ENCODE data around the gene ATP2B2.

DNA sequence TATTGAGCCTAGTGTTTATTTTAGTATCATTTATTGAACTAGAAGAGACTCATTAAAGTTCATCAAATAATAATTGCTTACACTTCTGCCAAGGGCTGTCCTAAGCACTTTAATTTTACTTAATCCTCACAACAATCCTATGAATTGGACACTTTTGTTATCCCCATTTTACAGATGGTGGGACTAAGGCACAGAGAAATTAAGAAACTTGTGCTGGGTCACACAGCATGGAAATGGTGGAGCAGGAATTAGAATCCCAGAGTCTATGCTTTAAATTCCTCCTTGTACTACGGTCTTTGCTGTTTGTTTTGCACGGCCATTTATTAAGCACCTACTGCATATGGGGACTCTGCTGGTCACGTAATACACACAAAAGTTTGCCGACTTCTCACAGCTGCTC is 7.9 kb downstream of the ATP2B2 start:
- TF ChIP-seq CTCF (IDR thresholded peaks at IDR 0.05 in 2 of 3, conservative IDR thresholded peaks at IDR 0.05 in 1 of 3; ENCODE audit: borderline replicate concordance in 1 of 3, insufficient read depth in 1 of 3, low read depth in 2 of 3, low read length in 2 of 3): no peak
- TF ChIP-seq SP1 (IDR thresholded peaks at IDR 0.05; ENCODE audit: low read depth): no peak
- no peak for TF ChIP-seq POLR2A (IDR thresholded peaks at IDR 0.05; ENCODE audit: borderline replicate concordance, extremely low read depth, insufficient read depth, insufficient read length)
- TF ChIP-seq POLR2AphosphoS5 (IDR thresholded peaks at IDR 0.05; ENCODE audit: low read depth, low read length): no peak
- no peak for TF ChIP-seq SIN3A (IDR thresholded peaks at IDR 0.05; ENCODE audit: low read depth)
- TF ChIP-seq, protein P1, sequence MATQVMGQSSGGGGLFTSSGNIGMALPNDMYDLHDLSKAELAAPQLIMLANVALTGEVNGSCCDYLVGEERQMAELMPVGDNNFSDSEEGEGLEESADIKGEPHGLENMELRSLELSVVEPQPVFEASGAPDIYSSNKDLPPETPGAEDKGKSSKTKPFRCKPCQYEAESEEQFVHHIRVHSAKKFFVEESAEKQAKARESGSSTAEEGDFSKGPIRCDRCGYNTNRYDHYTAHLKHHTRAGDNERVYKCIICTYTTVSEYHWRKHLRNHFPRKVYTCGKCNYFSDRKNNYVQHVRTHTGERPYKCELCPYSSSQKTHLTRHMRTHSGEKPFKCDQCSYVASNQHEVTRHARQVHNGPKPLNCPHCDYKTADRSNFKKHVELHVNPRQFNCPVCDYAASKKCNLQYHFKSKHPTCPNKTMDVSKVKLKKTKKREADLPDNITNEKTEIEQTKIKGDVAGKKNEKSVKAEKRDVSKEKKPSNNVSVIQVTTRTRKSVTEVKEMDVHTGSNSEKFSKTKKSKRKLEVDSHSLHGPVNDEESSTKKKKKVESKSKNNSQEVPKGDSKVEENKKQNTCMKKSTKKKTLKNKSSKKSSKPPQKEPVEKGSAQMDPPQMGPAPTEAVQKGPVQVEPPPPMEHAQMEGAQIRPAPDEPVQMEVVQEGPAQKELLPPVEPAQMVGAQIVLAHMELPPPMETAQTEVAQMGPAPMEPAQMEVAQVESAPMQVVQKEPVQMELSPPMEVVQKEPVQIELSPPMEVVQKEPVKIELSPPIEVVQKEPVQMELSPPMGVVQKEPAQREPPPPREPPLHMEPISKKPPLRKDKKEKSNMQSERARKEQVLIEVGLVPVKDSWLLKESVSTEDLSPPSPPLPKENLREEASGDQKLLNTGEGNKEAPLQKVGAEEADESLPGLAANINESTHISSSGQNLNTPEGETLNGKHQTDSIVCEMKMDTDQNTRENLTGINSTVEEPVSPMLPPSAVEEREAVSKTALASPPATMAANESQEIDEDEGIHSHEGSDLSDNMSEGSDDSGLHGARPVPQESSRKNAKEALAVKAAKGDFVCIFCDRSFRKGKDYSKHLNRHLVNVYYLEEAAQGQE (IDR thresholded peaks at IDR 0.05; ENCODE audit: low read depth): no peak
- TF ChIP-seq ZNF274 (IDR thresholded peaks at IDR 0.05; ENCODE audit: low read depth, low read length): no peak

Measured in HCT116 (cell line).